Measurements from ENCODE around the gene SPSB3.

DNA sequence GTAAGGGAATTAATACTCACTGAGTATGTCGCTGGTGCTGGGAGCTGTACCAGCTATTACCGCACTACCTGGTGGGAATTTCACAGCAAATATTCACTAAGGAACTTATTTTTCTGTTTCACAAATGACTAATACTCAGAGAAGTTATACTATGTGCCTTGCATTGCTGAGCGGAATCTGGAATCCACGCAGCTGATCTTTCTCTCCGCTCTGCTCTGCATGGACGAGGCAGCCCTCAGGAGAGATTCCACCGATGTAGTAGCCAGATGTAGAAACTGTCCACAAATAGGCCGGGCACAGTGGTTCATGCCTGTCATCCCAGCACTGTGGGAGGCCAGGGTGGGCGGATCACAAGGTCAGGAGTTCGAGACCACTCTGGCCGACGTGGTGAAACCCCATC, 28.2 kb downstream of the SPSB3 start:
- TF ChIP-seq, protein P1, sequence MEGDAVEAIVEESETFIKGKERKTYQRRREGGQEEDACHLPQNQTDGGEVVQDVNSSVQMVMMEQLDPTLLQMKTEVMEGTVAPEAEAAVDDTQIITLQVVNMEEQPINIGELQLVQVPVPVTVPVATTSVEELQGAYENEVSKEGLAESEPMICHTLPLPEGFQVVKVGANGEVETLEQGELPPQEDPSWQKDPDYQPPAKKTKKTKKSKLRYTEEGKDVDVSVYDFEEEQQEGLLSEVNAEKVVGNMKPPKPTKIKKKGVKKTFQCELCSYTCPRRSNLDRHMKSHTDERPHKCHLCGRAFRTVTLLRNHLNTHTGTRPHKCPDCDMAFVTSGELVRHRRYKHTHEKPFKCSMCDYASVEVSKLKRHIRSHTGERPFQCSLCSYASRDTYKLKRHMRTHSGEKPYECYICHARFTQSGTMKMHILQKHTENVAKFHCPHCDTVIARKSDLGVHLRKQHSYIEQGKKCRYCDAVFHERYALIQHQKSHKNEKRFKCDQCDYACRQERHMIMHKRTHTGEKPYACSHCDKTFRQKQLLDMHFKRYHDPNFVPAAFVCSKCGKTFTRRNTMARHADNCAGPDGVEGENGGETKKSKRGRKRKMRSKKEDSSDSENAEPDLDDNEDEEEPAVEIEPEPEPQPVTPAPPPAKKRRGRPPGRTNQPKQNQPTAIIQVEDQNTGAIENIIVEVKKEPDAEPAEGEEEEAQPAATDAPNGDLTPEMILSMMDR (IDR thresholded peaks at IDR 0.05), result no peak
- no peak for TF ChIP-seq POLR2A (IDR thresholded peaks at IDR 0.05)
